HEK293 (cell line): ENCODE measurements around the gene DBI.

Source experiments
- CTCF ChIA-PET: fragments of 350-600 bp; formaldehyde crosslinking; extraction: SDS; loops from one replicate; lab custom pipeline; 2021; ENCODE audit warnings: antibody characterized with exemption; lab: Yijun Ruan, JAX
- POLR2A ChIA-PET: fragments of 300-600 bp; formaldehyde crosslinking; extraction: SDS; loops from one replicate; lab custom pipeline; 2020; ENCODE audit warnings: antibody characterized with exemption, inconsistent platforms; lab: Yijun Ruan, JAX
- H3K27ac ChIP-seq: fragments of 200-500 bp; sonication (Bioruptor generic); 2 replicates; pipeline ENCODE4 v1.5.1; 2014; ENCODE audit warnings: low read depth, low read length, control low read depth, inconsistent platforms; ENCODE audit errors: extremely low read depth
- H3K36me3 ChIP-seq, 2 experiments: fragments of 200-500 bp in 1 of 2; sonication (Bioruptor generic) in 1 of 2; 1 replicate in 1 of 2; 2 replicates in 1 of 2; pipeline ENCODE4 v1.5.1; 2014 to 2017; ENCODE audit warnings: inconsistent platforms in 2 of 2, low read length in 2 of 2; ENCODE audit not compliant: control insufficient read depth in 2 of 2, insufficient read depth in 1 of 2
- H3K4me1 ChIP-seq: fragments of 200-500 bp; sonication (Bioruptor generic); 2 replicates; pipeline ENCODE4 v1.5.1; 2014; ENCODE audit warnings: mild to moderate bottlenecking, low read length, inconsistent platforms; ENCODE audit not compliant: control insufficient read depth, insufficient read depth
- H3K4me3 ChIP-seq: 2 replicates; pipeline ENCODE4 v1.5.1; 2011; ENCODE audit warnings: low read depth, mild to moderate bottlenecking, control low read depth, low read length, moderate library complexity
- H3K9me3 ChIP-seq: fragments of 200-500 bp; sonication (Bioruptor generic); 2 replicates; pipeline ENCODE4 v1.5.1; 2014; ENCODE audit warnings: low read depth, low read length, inconsistent platforms; ENCODE audit not compliant: control insufficient read depth, insufficient read depth
- SCRT2 ChIP-seq: fragments of 450-650 bp; formaldehyde crosslinking; IDR thresholded peaks from 2 replicates; pipeline ENCODE4 v1.5.1; 2016; ENCODE audit warnings: missing biosample characterization, missing genetic modification characterization
- SETDB1 ChIP-seq: IDR thresholded peaks from one replicate; pipeline ENCODE4 v1.6.1; 2017; ENCODE audit warnings: mild to moderate bottlenecking, low read length, moderate library complexity, mixed read lengths; ENCODE audit not compliant: insufficient read length
- TCF7L2 ChIP-seq: IDR thresholded peaks from 2 replicates; pipeline ENCODE4 v1.6.1; 2011; ENCODE audit warnings: low read depth, mild to moderate bottlenecking, inconsistent platforms, low read length, moderate library complexity, borderline replicate concordance
- TRIM28 ChIP-seq: IDR thresholded peaks from 2 replicates; pipeline ENCODE4 v1.6.1; 2011; ENCODE audit warnings: low read length, control low read depth, borderline replicate concordance
- ZBTB6 ChIP-seq: fragments of 450-650 bp; formaldehyde crosslinking; IDR thresholded peaks from 2 replicates; pipeline ENCODE4 v1.5.1; 2017; ENCODE audit warnings: missing biosample characterization, missing genetic modification characterization
- ZFP3 ChIP-seq: fragments of 450-650 bp; formaldehyde crosslinking; IDR thresholded peaks from 2 replicates; pipeline ENCODE4 v1.5.1; 2016; ENCODE audit warnings: low read depth, missing biosample characterization, missing genetic modification characterization
- ZNF121 ChIP-seq: fragments of 450-650 bp; formaldehyde crosslinking; IDR thresholded peaks from 2 replicates; pipeline ENCODE4 v1.5.1; 2016; ENCODE audit warnings: missing biosample characterization, missing genetic modification characterization
- ZNF133 ChIP-seq: fragments of 450-650 bp; formaldehyde crosslinking; IDR thresholded peaks from 2 replicates; pipeline ENCODE4 v1.5.1; 2016; ENCODE audit warnings: missing biosample characterization, missing genetic modification characterization
- ZNF19 ChIP-seq: fragments of 450-650 bp; formaldehyde crosslinking; IDR thresholded peaks from 2 replicates; pipeline ENCODE4; 2016; ENCODE audit warnings: missing biosample characterization, missing genetic modification characterization, low read depth
- ZNF292 ChIP-seq: fragments of 450-650 bp; formaldehyde crosslinking; IDR thresholded peaks from 2 replicates; pipeline ENCODE4 v1.5.1; 2016; ENCODE audit warnings: low read depth, missing biosample characterization, missing genetic modification characterization, borderline replicate concordance
- ZNF423 ChIP-seq: fragments of 450-650 bp; formaldehyde crosslinking; IDR thresholded peaks from 2 replicates; pipeline ENCODE4 v1.5.1; 2016; ENCODE audit warnings: missing biosample characterization, missing genetic modification characterization
- ZNF433 ChIP-seq: fragments of 450-650 bp; formaldehyde crosslinking; IDR thresholded peaks from 2 replicates; pipeline ENCODE4 v1.5.1; 2016; ENCODE audit warnings: missing biosample characterization, missing genetic modification characterization, low read depth
- ZNF48 ChIP-seq: fragments of 450-650 bp; formaldehyde crosslinking; IDR thresholded peaks from 2 replicates; pipeline ENCODE4 v1.5.1; 2016; ENCODE audit warnings: missing biosample characterization, missing genetic modification characterization
- ZNF513 ChIP-seq: fragments of 450-650 bp; IDR thresholded peaks from 2 replicates; pipeline ENCODE4 v1.5.1; 2018; ENCODE audit warnings: missing biosample characterization, missing genetic modification characterization
- ZNF571 ChIP-seq: fragments of 450-650 bp; formaldehyde crosslinking; IDR thresholded peaks from 2 replicates; pipeline ENCODE4 v1.5.0; 2017; ENCODE audit warnings: missing biosample characterization, missing genetic modification characterization
- ZNF621 ChIP-seq: fragments of 450-650 bp; formaldehyde crosslinking; IDR thresholded peaks from 2 replicates; pipeline ENCODE4 v1.5.1; 2017; ENCODE audit warnings: missing biosample characterization, missing genetic modification characterization
- ZNF677 ChIP-seq: fragments of 450-650 bp; IDR thresholded peaks from 2 replicates; pipeline ENCODE4 v1.5.0; 2018; ENCODE audit warnings: missing biosample characterization, mild to moderate bottlenecking, missing genetic modification characterization, moderate library complexity
- ZNF785 ChIP-seq: fragments of 450-650 bp; formaldehyde crosslinking; IDR thresholded peaks from 2 replicates; pipeline ENCODE4 v1.5.1; 2016; ENCODE audit warnings: missing biosample characterization, missing genetic modification characterization
- ZSCAN23 ChIP-seq: fragments of 450-650 bp; formaldehyde crosslinking; IDR thresholded peaks from 2 replicates; pipeline ENCODE4 v1.5.1; 2016; ENCODE audit warnings: missing biosample characterization, missing genetic modification characterization
- ZSCAN30 ChIP-seq: fragments of 450-650 bp; IDR thresholded peaks from 2 replicates; pipeline ENCODE4 v1.5.1; 2018; ENCODE audit warnings: missing biosample characterization, mild to moderate bottlenecking, missing genetic modification characterization, moderate library complexity
- TF ChIP-seq, protein P1 (sequence below): fragments of 450-650 bp; formaldehyde crosslinking; IDR thresholded peaks from 2 replicates; pipeline ENCODE4 v1.5.1; 2017; ENCODE audit warnings: missing biosample characterization, missing genetic modification characterization
- TF ChIP-seq, protein P2 (sequence below): fragments of 450-650 bp; formaldehyde crosslinking; IDR thresholded peaks from 2 replicates; pipeline ENCODE4 v1.5.1; 2017; ENCODE audit warnings: missing biosample characterization, missing genetic modification characterization

Gene DBI

GRCh38 chr2:119393971-119394748, 27.4 kb downstream of the DBI start:
- CTCF ChIA-PET: interaction anchor here (0.6 kb wide), 1 partner anchor 528 kb away, joined by 3 read pairs; no protein-coding TSS in a partner anchor
- Histone ChIP-seq H3K36me3 (no peaks in the 10 kb centered on the region), H3K27ac (no peak overlapping the region), H3K4me3 (no peak overlapping the region), H3K4me1 (peaks cover 2% of the 10 kb centered on the region; the same call in 1 of the 2 replicates), H3K9me3 (no peaks in the 10 kb centered on the region)
- TF ChIP-seq ZNF423 (tag by site-specific recombination) (no peak), ZNF292 (tag by site-specific recombination) (no peak), SETDB1 (no peak), ZNF571 (no peak), ZBTB6 (no peak), ZSCAN30 (tag by site-specific recombination) (no peak), ZNF121 (no peak), ZNF513 (tag by site-specific recombination) (no peak), ZNF433 (tag by site-specific recombination) (no peak), ZSCAN23 (tag by site-specific recombination) (no peak)
- TF ChIP-seq, protein P1, sequence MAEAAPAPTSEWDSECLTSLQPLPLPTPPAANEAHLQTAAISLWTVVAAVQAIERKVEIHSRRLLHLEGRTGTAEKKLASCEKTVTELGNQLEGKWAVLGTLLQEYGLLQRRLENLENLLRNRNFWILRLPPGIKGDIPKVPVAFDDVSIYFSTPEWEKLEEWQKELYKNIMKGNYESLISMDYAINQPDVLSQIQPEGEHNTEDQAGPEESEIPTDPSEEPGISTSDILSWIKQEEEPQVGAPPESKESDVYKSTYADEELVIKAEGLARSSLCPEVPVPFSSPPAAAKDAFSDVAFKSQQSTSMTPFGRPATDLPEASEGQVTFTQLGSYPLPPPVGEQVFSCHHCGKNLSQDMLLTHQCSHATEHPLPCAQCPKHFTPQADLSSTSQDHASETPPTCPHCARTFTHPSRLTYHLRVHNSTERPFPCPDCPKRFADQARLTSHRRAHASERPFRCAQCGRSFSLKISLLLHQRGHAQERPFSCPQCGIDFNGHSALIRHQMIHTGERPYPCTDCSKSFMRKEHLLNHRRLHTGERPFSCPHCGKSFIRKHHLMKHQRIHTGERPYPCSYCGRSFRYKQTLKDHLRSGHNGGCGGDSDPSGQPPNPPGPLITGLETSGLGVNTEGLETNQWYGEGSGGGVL (tag by site-specific recombination): no peak
- POLR2A ChIA-PET: no interaction called here

DNA sequence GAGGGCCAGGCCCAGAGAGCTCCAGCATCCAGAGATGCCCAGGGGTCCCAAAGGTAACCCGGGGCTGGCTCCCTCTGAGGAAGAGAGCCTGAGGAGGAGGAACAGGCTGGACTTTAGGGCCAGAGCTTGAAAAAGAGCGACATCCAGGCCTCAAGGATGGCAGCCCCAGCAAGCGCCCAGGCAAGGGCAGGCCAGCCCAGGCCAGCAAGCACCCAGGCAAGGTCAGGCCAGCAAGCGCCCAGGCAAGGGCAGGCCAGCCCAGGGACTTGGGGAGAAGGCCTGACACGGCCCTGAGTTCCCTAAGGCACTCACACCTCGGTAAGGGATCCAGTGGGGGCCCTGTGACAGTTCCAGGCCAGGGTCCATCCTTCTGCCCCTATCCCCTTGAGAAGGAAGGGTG, 30.4 kb downstream of the DBI start:
- H3K4me1 ChIP-seq: no peaks in the 10 kb centered on the region
- no peak overlapping the region for H3K27ac ChIP-seq
- POLR2A ChIA-PET: no interaction called here
- CTCF ChIA-PET: interaction anchor here (0.7 to 1.2 kb wide), 3 partner anchors 53 to 79 kb away, joined by 3 to 6 read pairs (median 3); no protein-coding TSS in a partner anchor
- no peak for TF ChIP-seq SCRT2 (tag by site-specific recombination)
- TF ChIP-seq ZFP3 (tag by site-specific recombination): no peak
- TF ChIP-seq TCF7L2: no peak
- TF ChIP-seq ZNF621 (tag by site-specific recombination): no peak
- TF ChIP-seq, all 188 proteins: peak for 0
- Histone ChIP-seq H3K9me3 (no peaks in the 10 kb centered on the region), H3K4me3 (no peak overlapping the region), H3K36me3 (no peaks in the 10 kb centered on the region)

- Histone ChIP-seq H3K36me3 (no peaks in the 10 kb centered on the region), H3K9me3 (no peaks in the 10 kb centered on the region), H3K4me3 (no peak overlapping the region), H3K4me1 (no peaks in the 10 kb centered on the region), H3K27ac (no peak overlapping the region)
- POLR2A ChIA-PET: no interaction called here
- CTCF ChIA-PET: interaction anchor here (1.3 kb wide), 1 partner anchor 74 kb away, joined by 5 read pairs; no protein-coding TSS in a partner anchor
- TF ChIP-seq ZNF48 (tag by site-specific recombination) (no peak), ZNF785 (no peak), TRIM28 (no peak), ZNF677 (tag by site-specific recombination) (no peak), ZNF133 (no peak), ZNF19 (no peak)
- TF ChIP-seq, protein P2, sequence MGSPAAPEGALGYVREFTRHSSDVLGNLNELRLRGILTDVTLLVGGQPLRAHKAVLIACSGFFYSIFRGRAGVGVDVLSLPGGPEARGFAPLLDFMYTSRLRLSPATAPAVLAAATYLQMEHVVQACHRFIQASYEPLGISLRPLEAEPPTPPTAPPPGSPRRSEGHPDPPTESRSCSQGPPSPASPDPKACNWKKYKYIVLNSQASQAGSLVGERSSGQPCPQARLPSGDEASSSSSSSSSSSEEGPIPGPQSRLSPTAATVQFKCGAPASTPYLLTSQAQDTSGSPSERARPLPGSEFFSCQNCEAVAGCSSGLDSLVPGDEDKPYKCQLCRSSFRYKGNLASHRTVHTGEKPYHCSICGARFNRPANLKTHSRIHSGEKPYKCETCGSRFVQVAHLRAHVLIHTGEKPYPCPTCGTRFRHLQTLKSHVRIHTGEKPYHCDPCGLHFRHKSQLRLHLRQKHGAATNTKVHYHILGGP (tag by site-specific recombination): no peak
Measured at GRCh38 chr2:119402106-119402505, 35.3 kb downstream of the DBI start.
